Adrenal gland (tissue), 12 donors: ENCODE results near the gene DNAJC12. TPM values are rescaled to one million over a fixed set of nuclear protein-coding genes. Genes with fewer than 3 reads are reported as not detected.

ENCODE experiments used
- DNase-seq, 7 donors: peaks; one replicate each; pipeline ENCODE4 v3.0.0-alpha.2; 2019 to 2020
- H3K27ac ChIP-seq, 5 donors: fragments of 200-600 bp; sonication (generic) in 4 of 5; 1 replicate in 3 of 5; 2 replicates in 2 of 5; pipeline versions ENCODE4 v1.5.1 to v1.8.0; 2016 to 2020; ENCODE audit warnings: mild to moderate bottlenecking in 1 of 5
- H3K27me3 ChIP-seq: fragments of 200-600 bp; 2 replicates; pipeline ENCODE4 v1.8.0; 2021
- H3K36me3 ChIP-seq, 2 donors: fragments of 200-600 bp; replicated peaks in 1 of 2; 1 replicate in 1 of 2; 2 replicates in 1 of 2; pipeline versions ENCODE4 v1.5.1 to v1.8.0; 2018 to 2022
- H3K4me1 ChIP-seq, 2 donors: fragments of 200-600 bp; replicated peaks in 1 of 2; 1 replicate in 1 of 2; 2 replicates in 1 of 2; pipeline versions ENCODE4 v1.5.1 to v1.8.0; 2018 to 2021
- H3K4me3 ChIP-seq, 4 donors: fragments of 200-600 bp; sonication (generic) in 3 of 4; one replicate each; pipeline ENCODE4 v1.5.1; 2016 to 2018
- H3K9me3 ChIP-seq, 3 donors: fragments of 200-600 bp; sonication (generic) in 1 of 3; replicated peaks in 1 of 3; 1 replicate in 2 of 3; 2 replicates in 1 of 3; pipeline versions ENCODE4 v1.5.1 to v1.8.0; 2016 to 2021
- CTCF ChIP-seq, 6 experiments: fragments of 450-650 bp in 4 of 6; fragments of 200-600 bp in 2 of 6; sonication (generic) in 1 of 6; IDR thresholded peaks; 1 replicate in 5 of 6; 2 replicates in 1 of 6; pipeline versions ENCODE4 v1.5.1 to v1.8.0; 2016 to 2021; ENCODE audit warnings: antibody characterized with exemption in 6 of 6, mild to moderate bottlenecking in 2 of 6, moderate library complexity in 1 of 6
- POLR2A ChIP-seq, 2 donors: fragments of 450-650 bp; IDR thresholded peaks; one replicate each; pipeline ENCODE4 v1.6.1; 2017; ENCODE audit warnings: antibody characterized with exemption in 2 of 2, mild to moderate bottlenecking in 2 of 2, moderate library complexity in 1 of 2
- WGBS, 4 donors: extraction: QIAGEN DNeasy Blood & Tissue Kit in 2 of 4; methylation state at CpG; one replicate each; pipeline versions ENCODE4 v1.1.5 to v1.1.7; 2013 to 2017; 5-methylcytosine and 5-hydroxymethylcytosine counted together
- intact Hi-C, 2 donors: fragments of 100-400 bp; cut with DNase I; formaldehyde crosslinking; loops; one replicate each; pipeline versions ENCODE4 v1.14.1 to v1.15.0; 2022 to 2023
- polyA plus RNA-seq, 3 donors: library from polyadenylated mRNA; stranded (reverse); fragments of 200-250 nt in 2 of 3; fragments of 350-450 nt in 1 of 3; fragmentation: Illumina TruSeq in 1 of 3; extraction: RNeasy Lipid Tissue Mini Kit (QIAGEN cat#74804) in 1 of 3; gene quantifications; one replicate each; pipeline ENCODE4 v1.2.3, GENCODE V29; 2013 to 2014
- total RNA-seq, 9 donors: library from RNA; depleted of rRNA in 4 of 9; stranded (reverse); fragments of >200 nt in 4 of 9; fragments of 120-200 nt in 1 of 9; fragmentation: NEBNext Ultra II Directional in 1 of 9; extraction: Animal tissue kit (Norgen Biotek cat#: 25700) in 1 of 9; gene quantifications; one replicate each; pipeline versions ENCODE4 v1.1.0 to v1.2.4, GENCODE V29; 2013 to 2023
- donor health status: healthy with polysubstance abuse.
- donor health status: Bipolar disorder and iron deficiency.
- donor health status: DM: yes; HTN: yes; CAD: no.
- donor health status: DM: no; HTN: no; CAD: no.
- donor health status: DM: no; HTN: no; CAD: no.
- donor health status: DM: yes; HTN: yes; CAD: no.

Gene DNAJC12
- total and polyA plus RNA-seq, 12 donors = 21.0 to 228 (median 56.2) TPM

GRCh38 chr10:67788028-67788886 is 49.7 kb downstream of the DNAJC12 start:
- 32 to 40% (median 36%) methylated on average over 15 of the region's 15 CpGs for WGBS, 4 donors
- H3K27me3 ChIP-seq = no peaks in the 10 kb centered on the region
- no peaks in the 10 kb centered on the region for H3K36me3 ChIP-seq
- peak; percentile 30 to 68 (median 58) for TF ChIP-seq CTCF (IDR thresholded peaks at IDR 0.05)
- TF ChIP-seq POLR2A (IDR thresholded peaks at IDR 0.05) = no peak
- H3K27ac ChIP-seq = no peak overlapping the region
- DNase-seq = peak; percentile 57 to 83 (median 72)
- no peak overlapping the region for H3K4me3 ChIP-seq
- H3K9me3 ChIP-seq = no peaks in the 10 kb centered on the region
- intact Hi-C loops = no loop called here
- H3K4me1 ChIP-seq = no peaks in the 10 kb centered on the region

GRCh38 chr10:67785098-67785497 is 52.9 kb downstream of the DNAJC12 start:
- DNase-seq = no peak
- 74 to 80% (median 78%) methylated on average over 1 of the region's 1 CpG for WGBS, 4 donors
- H3K4me1 ChIP-seq = no peaks in the 10 kb centered on the region
- H3K4me3 ChIP-seq = no peak overlapping the region
- H3K36me3 ChIP-seq = no peaks in the 10 kb centered on the region
- H3K27me3 ChIP-seq = no peaks in the 10 kb centered on the region
- H3K9me3 ChIP-seq = no peaks in the 10 kb centered on the region
- H3K27ac ChIP-seq = no peak overlapping the region
- TF ChIP-seq POLR2A (IDR thresholded peaks at IDR 0.05) = no peak
- TF ChIP-seq CTCF (IDR thresholded peaks at IDR 0.05) = no peak
- intact Hi-C loops = no loop called here

- Histone ChIP-seq H3K9me3 (no peaks in the 10 kb centered on the region), H3K4me3 (no peak overlapping the region), H3K27ac (no peak overlapping the region), H3K4me1 (no peaks in the 10 kb centered on the region), H3K36me3 (no peaks in the 10 kb centered on the region), H3K27me3 (no peaks in the 10 kb centered on the region)
- WGBS, 4 donors = 26 to 40% (median 30%) methylated on average over 3 of the region's 3 CpGs
- intact Hi-C loops = loop anchor here in 1 of 2 donors (5.0 kb wide), 1 partner anchor 87 kb away; the partner anchor contains the start of gene CTNNA3
- no peak for TF ChIP-seq POLR2A (IDR thresholded peaks at IDR 0.05)
- TF ChIP-seq CTCF (IDR thresholded peaks at IDR 0.05) = no peak
- DNase-seq = no peak
These were observed 53.5 kb downstream of the DNAJC12 start for GRCh38 chr10:67784474-67784873.

- Histone ChIP-seq H3K4me1 (no peaks in the 10 kb centered on the region), H3K36me3 (no peaks in the 10 kb centered on the region), H3K27ac (no peak overlapping the region), H3K9me3 (no peaks in the 10 kb centered on the region), H3K4me3 (no peak overlapping the region), H3K27me3 (no peaks in the 10 kb centered on the region)
- intact Hi-C loops = loop anchor here in 1 of 2 donors (5.0 kb wide), 1 partner anchor 86 kb away; the partner anchor contains the start of gene CTNNA3
- DNase-seq = no peak
- TF ChIP-seq CTCF (IDR thresholded peaks at IDR 0.05) (no peak), POLR2A (IDR thresholded peaks at IDR 0.05) (no peak)
- 73 to 76% (median 75%) methylated on average over 5 of the region's 5 CpGs for WGBS, 4 donors
These were observed 54.2 kb downstream of the DNAJC12 start for GRCh38 chr10:67783606-67784294.
